GM21723 (cell line): ENCODE measurements around the gene KHDC1.
"Not testable (repeated sequence)": the region's sequence is repeated elsewhere in the genome, so short reads cannot be mapped to it uniquely, and the experiment has no call there.

ENCODE experiments used
- ATAC-seq: cut with Tn5 transposase; IDR thresholded peaks from one replicate; pipeline ENCODE4 v1.9.1; 2021; ENCODE audit warnings: mild to moderate bottlenecking, moderate library complexity; ENCODE audit not compliant: unreplicated experiment

KHDC1 gene

GRCh38 chr6:73252703-73253102 lies 10.3 kb downstream of the KHDC1 start:
- no peak for ATAC-seq

GRCh38 chr6:73250016-73250415 lies 13.0 kb downstream of the KHDC1 start:
- ATAC-seq: no peak

GRCh38 chr6:73248192-73248903 lies 14.6 kb downstream of the KHDC1 start:
- no peak for ATAC-seq

GRCh38 chr6:73242001-73242400 lies 21.0 kb downstream of the KHDC1 start:
- ATAC-seq: no peak

- no peak for ATAC-seq
Observed at GRCh38 chr6:73240730-73241129, 22.3 kb downstream of the KHDC1 start.

GRCh38 chr6:73236144-73236750 lies 26.7 kb downstream of the KHDC1 start:
- no peak for ATAC-seq

- ATAC-seq: no peak
Observed at GRCh38 chr6:73234733-73235132, 28.3 kb downstream of the KHDC1 start.

- not testable (repeated sequence) for ATAC-seq
Observed at GRCh38 chr6:73233971-73234370, 29.0 kb downstream of the KHDC1 start.

GRCh38 chr6:73233048-73233447 lies 29.9 kb downstream of the KHDC1 start:
- ATAC-seq: no peak

- no peak for ATAC-seq
Observed at GRCh38 chr6:73231986-73232391, 31.0 kb downstream of the KHDC1 start.

- no peak for ATAC-seq
Observed at GRCh38 chr6:73227606-73228255, 35.3 kb downstream of the KHDC1 start.

GRCh38 chr6:73225396-73225795 lies 37.6 kb downstream of the KHDC1 start, which contains the start of gene KHDC1L:
Gene KHDC1L, minus strand, starts transcription at chr6:73225496. Its CDS starts 88 bp downstream, at chr6:73225408.
- no peak for ATAC-seq

- ATAC-seq: no peak
Observed at GRCh38 chr6:73216859-73217258, 46.1 kb downstream of the KHDC1 start.

- no peak for ATAC-seq
Observed at GRCh38 chr6:73209117-73209516, 53.9 kb downstream of the KHDC1 start.

- ATAC-seq: no peak
Observed at GRCh38 chr6:73207221-73207837, 55.7 kb downstream of the KHDC1 start.

- ATAC-seq: no peak
Observed at GRCh38 chr6:73204252-73204651, 58.7 kb downstream of the KHDC1 start.

- no peak for ATAC-seq
Observed at GRCh38 chr6:73203098-73203497, 59.9 kb downstream of the KHDC1 start.

GRCh38 chr6:73200735-73201134 lies 62.3 kb downstream of the KHDC1 start:
- ATAC-seq: no peak

GRCh38 chr6:73200247-73200646 lies 62.7 kb downstream of the KHDC1 start:
- no peak for ATAC-seq

- ATAC-seq: no peak
Observed at GRCh38 chr6:73194744-73195143, 68.3 kb downstream of the KHDC1 start.

- not testable (repeated sequence) for ATAC-seq
Observed at GRCh38 chr6:73193302-73193701, 69.7 kb downstream of the KHDC1 start.
